Neural crest cell (in vitro differentiated cells): ENCODE data around the gene ZNF366. TPM values are rescaled to one million over a fixed set of nuclear protein-coding genes. Genes with fewer than 3 reads are reported as not detected.

Experiments used
- DNase-seq: peaks from one replicate; pipeline ENCODE4 v3.0.0; 2021; ENCODE audit warnings: low read depth, mixed read lengths, low spot score
- H3K27ac Mint-ChIP-seq: one replicate; pipeline ENCODE4 v1.8.0; 2021; ENCODE audit warnings: mild to moderate bottlenecking, mixed read lengths; ENCODE audit not compliant: unreplicated experiment
- H3K27me3 Mint-ChIP-seq: 2 replicates; pipeline ENCODE4 v1.8.0; 2021; ENCODE audit warnings: low read depth, mild to moderate bottlenecking, mixed read lengths
- H3K36me3 Mint-ChIP-seq: 2 replicates; pipeline ENCODE4 v1.8.0; 2021; ENCODE audit warnings: low read depth, mild to moderate bottlenecking, mixed read lengths
- H3K4me1 Mint-ChIP-seq: 2 replicates; pipeline ENCODE4 v1.8.0; 2021; ENCODE audit warnings: mixed read lengths
- H3K4me3 Mint-ChIP-seq: one replicate; pipeline ENCODE4 v1.8.0; 2021; ENCODE audit warnings: mild to moderate bottlenecking, mixed read lengths
- H3K9me3 Mint-ChIP-seq: 2 replicates; pipeline ENCODE4 v1.8.0; 2021; ENCODE audit warnings: mixed read lengths
- CTCF ChIP-seq: fragments of 200-600 bp; sonication (generic); conservative IDR thresholded peaks from 2 replicates; pipeline ENCODE4 v1.5.0; 2021; ENCODE audit warnings: antibody characterized with exemption, mild to moderate bottlenecking
- total RNA-seq: library from RNA; stranded (reverse); gene quantifications from 2 replicates; pipeline ENCODE4 v1.2.1, GENCODE V29; 2021

Gene ZNF366
- total RNA-seq, 1 donor from 2014 or later, result not detected

- no peak for DNase-seq
- H3K27ac Mint-ChIP-seq, result no peak overlapping the region
- no peak overlapping the region for H3K4me3 Mint-ChIP-seq
- no peaks in the 10 kb centered on the region for H3K9me3 Mint-ChIP-seq
- H3K36me3 Mint-ChIP-seq, result no peaks in the 10 kb centered on the region
- no peaks in the 10 kb centered on the region for H3K27me3 Mint-ChIP-seq
- H3K4me1 Mint-ChIP-seq, result peaks cover 22% of the 10 kb centered on the region
- no peak for TF ChIP-seq CTCF
Measured at GRCh38 chr5:72434056-72434780, 73.0 kb downstream of the ZNF366 start.

- no peak for DNase-seq
- H3K27me3 Mint-ChIP-seq, result no peaks in the 10 kb centered on the region
- H3K4me3 Mint-ChIP-seq, result no peak overlapping the region
- peaks cover 25% of the 10 kb centered on the region for H3K4me1 Mint-ChIP-seq
- H3K36me3 Mint-ChIP-seq, result no peaks in the 10 kb centered on the region
- no peak for TF ChIP-seq CTCF
- H3K27ac Mint-ChIP-seq, result no peak overlapping the region
- H3K9me3 Mint-ChIP-seq, result no peaks in the 10 kb centered on the region
Measured at GRCh38 chr5:72433522-72433921, 73.7 kb downstream of the ZNF366 start.

GRCh38 chr5:72428669-72429068 lies 78.5 kb downstream of the ZNF366 start:
- Mint-ChIP-seq H3K9me3 (no peaks in the 10 kb centered on the region), H3K36me3 (no peaks in the 10 kb centered on the region), H3K27ac (no peak overlapping the region), H3K4me3 (no peak overlapping the region), H3K4me1 (peaks cover 20% of the 10 kb centered on the region), H3K27me3 (no peaks in the 10 kb centered on the region)
- no peak for TF ChIP-seq CTCF
- DNase-seq, result no peak

- DNase-seq, result no peak
- Mint-ChIP-seq H3K4me3 (no peak overlapping the region), H3K36me3 (no peaks in the 10 kb centered on the region), H3K27ac (no peak overlapping the region), H3K27me3 (no peaks in the 10 kb centered on the region), H3K9me3 (peaks cover 2% of the 10 kb centered on the region), H3K4me1 (peaks cover 11% of the 10 kb centered on the region)
- TF ChIP-seq CTCF, result no peak
Measured at GRCh38 chr5:72427488-72428437, 79.4 kb downstream of the ZNF366 start.

- Mint-ChIP-seq H3K4me3 (no peak overlapping the region), H3K4me1 (peaks cover 10% of the 10 kb centered on the region), H3K27me3 (no peaks in the 10 kb centered on the region), H3K27ac (no peak overlapping the region), H3K36me3 (no peaks in the 10 kb centered on the region), H3K9me3 (peaks cover 2% of the 10 kb centered on the region)
- no peak for DNase-seq
- no peak for TF ChIP-seq CTCF
Measured at GRCh38 chr5:72427016-72427415, 80.2 kb downstream of the ZNF366 start.
